Measurements from ENCODE around the gene METTL8.

GRCh38 chr2:171479154-171479814, 45.5 kb upstream of the METTL8 start:
- TF ChIP-seq TAF1 (IDR thresholded peaks at IDR 0.05; ENCODE audit: low read depth, low read length) (no peak), POU2F2 (IDR thresholded peaks at IDR 0.05; ENCODE audit: low read depth, low read length) (no peak), POLR2A (IDR thresholded peaks at IDR 0.05; ENCODE audit: low read depth, low read length) (no peak), POLR2AphosphoS5 (IDR thresholded peaks at IDR 0.05; ENCODE audit: low read depth, low read length) (no peak)

Measured in GM12891 (cell line).